GM18499 (cell line): ENCODE data around the gene IGF2R.
"Not testable (repeated sequence)": the region's sequence is repeated elsewhere in the genome, so short reads cannot be mapped to it uniquely, and the experiment has no call there.

ENCODE experiments used
- ATAC-seq: cut with Tn5 transposase; IDR thresholded peaks from one replicate; pipeline ENCODE4 v1.9.1; 2021; ENCODE audit warnings: moderate number of reproducible peaks; ENCODE audit not compliant: insufficient read depth, unreplicated experiment

Gene IGF2R

DNA sequence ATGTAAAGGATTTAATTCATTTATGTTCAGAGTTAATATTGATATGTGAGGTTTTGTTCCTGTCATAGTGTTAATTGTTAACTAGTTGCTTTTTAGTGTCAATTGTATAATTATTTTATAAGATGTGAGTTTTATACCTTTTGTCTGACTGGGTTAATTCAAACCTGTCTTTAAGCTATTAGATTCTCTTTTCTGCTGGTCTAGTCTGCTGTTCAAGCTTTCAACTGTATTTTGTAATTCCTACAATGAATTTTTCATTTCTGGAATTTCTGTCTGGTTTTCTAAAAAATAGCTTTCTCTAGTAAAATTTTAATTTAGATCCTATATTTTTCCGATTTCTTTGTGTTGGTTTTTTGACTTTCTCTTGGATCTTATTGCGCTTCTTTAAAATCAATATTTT, 26.5 kb downstream of the IGF2R start:
- ATAC-seq: no peak

DNA sequence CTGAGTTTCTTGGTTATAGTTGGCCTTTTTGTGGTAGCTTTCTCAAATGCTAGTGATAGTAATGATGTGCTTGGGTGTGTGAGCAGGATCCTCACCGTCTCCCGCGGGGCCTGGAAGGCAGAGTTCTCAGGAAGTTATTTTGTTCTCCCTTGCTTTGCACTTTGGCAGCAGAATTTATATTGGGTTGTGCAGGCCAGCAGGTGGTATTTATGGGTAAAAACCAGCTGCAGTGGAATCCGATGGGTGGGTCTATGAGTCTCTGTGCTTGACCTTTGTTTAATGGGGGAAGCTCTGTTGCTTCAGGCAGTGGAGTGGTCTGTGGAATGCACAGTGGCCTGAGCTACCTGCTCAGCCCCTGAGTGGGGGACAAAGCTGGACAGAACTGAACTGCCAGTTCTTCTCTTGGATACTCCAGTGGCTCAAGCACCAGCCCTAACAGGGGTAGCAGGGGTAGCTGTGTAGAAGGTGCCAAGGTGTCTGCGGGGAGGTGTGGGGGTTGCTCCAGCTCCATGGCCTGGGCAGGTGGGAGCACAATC, 27.3 kb downstream of the IGF2R start:
- no peak for ATAC-seq

DNA sequence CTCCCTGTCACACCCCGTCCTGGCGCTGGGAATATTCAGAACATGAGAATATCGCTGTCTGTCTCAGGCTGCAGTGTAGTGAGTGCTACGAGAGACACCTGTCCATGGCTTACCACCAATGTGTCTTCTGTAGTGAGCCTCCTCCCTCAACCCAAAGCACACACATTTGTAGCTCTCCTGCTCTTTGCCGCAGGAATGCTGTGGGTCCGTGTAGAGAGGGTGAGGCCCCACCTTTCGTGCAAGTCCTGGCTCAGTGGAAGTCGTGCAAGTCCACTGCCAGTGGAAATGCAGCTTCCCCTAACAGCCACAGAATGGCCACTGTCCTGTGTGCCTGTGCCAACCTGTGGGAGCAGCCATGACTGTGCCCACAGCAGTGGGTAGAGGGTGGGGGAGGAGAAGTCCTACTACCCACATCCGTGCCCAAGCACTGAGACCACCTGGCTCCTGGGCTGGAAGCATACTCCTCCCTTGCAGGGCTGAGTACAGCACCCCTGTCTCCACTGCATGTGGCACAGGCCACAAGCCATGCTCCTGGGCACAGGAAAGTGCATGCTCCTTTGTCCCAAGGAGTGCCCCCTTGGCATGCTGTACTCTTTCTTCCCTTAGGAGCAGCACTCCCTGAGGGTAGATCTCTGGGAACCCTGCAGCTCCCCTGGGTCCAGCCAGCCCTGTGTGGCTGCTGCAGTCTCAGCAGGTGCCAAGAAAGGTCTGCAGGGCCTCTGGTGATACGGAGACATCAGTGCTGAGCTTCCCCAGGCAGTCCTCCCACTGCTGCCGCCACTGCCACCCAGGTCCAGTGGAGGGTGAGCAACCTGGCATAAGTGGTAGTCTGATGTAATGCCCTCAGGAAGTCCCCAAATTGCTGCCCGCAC, 28.0 kb downstream of the IGF2R start:
- ATAC-seq: no peak

DNA sequence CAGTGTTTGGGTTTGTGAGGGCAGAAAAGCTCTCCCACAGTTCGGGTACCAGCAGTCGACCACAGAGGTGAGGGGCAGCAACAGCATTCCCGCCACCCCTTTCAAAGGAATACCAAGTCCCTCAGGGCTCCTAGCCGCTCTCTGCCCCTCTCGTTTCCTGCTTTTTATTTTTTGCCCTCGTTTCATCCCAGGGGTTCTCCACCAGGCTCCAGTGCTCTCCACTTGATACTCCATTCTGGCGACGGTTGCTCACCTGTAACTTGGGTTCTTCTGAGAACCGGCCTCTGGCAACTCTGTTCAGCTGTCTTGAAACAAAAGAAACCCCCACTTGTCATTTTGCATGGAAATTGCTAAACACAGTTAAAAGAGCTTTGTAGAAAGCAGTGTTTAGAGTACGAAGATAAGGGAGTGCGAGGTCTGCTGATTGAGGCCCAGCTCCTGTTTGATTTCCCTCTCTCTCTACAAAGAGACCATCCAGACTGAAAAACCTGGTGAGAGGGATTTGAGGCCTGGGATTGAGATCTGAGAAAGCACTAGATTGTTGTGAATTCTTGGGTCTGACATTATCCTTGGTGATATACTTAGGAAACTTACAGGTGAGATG, 28.7 kb downstream of the IGF2R start:
- no peak for ATAC-seq

DNA sequence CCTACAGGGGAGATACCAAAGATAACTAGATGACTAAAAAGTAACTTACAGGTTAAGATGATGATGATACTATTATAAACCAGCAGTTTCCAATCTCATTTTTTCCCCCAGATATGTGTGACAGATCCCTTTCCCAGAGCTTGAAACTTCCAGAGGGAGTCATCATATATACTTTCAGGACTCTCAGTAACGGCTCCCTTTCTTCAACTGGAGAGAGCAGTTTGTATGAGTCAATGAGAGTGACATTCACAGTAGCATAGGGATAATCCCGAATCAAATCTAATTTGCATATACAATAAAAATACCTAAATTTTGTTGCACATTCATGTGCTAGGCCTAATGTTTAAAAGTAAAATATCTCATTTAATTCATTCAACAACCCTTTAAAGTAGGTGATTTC, 29.7 kb downstream of the IGF2R start:
- no peak for ATAC-seq

- ATAC-seq: no peak
Observed at GRCh38 chr6:159999240-159999671, 30.4 kb downstream of the IGF2R start.

DNA sequence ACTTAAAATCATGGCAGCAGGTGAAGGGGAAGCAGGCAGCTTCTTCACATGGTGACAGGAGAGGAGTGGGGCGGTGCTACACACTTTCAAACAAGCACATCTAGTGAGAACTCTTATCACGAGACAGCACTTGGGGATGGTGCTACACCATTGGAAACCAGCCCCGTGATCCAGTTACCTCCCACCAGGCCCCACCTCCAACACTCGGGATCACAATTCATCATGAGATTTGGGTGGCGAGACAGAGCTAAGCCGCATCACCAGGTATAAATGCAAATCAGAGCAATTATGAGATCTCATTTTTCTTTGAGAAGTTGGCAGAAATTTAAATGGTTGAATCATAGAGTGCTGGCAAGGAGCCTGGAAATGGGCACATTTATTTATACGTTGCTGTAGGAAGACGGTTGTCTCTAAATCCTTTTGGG, 31.4 kb downstream of the IGF2R start:
- no peak for ATAC-seq

DNA sequence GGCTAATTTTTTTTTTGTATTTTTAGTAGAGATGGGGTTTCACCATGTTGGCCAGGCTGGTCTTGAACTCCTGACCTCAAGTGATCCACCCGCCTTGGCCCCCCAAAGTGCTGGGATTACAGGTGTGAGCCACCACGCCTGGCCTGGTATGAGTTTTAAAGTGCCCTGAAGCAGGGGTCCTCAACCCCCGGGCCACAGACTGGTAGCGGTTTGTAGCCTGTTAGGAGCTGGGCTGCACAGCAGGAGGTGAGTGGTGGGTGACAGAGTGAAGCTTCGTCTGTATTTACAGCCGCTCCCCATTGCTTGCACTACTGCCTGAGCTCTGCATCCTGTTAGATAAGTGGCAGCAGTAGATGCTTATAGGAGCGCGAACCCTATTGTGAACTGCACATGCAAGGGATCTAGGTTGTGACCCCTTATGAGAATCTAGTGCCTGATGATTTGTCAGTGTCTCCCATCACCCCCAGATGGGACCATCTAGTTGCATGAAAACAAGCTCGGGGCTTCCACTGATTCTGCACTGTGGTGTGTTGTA, 32.1 kb downstream of the IGF2R start:
- ATAC-seq: not testable (repeated sequence)

- no peak for ATAC-seq
Observed at GRCh38 chr6:160002882-160003281, 34.0 kb downstream of the IGF2R start.

DNA sequence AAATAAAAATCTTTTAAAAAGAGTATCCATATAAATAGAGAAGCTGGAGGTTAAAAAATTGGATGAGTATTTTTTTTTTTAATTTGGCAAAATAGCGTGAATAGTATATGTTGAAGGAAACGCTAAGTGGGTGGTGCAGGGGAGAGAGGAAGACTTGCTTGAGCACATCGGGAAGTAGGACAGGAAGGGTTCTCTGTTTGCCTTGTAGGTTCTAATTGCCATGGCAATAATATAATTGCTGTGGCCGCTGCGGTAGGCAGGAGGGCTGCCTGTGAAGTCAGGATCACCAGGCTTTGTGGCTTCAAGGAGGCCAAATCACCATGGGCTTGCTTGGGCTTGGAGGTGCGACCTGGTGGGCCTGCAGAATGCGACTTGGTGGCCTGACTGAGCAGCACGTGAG, 35.1 kb downstream of the IGF2R start:
- no peak for ATAC-seq

DNA sequence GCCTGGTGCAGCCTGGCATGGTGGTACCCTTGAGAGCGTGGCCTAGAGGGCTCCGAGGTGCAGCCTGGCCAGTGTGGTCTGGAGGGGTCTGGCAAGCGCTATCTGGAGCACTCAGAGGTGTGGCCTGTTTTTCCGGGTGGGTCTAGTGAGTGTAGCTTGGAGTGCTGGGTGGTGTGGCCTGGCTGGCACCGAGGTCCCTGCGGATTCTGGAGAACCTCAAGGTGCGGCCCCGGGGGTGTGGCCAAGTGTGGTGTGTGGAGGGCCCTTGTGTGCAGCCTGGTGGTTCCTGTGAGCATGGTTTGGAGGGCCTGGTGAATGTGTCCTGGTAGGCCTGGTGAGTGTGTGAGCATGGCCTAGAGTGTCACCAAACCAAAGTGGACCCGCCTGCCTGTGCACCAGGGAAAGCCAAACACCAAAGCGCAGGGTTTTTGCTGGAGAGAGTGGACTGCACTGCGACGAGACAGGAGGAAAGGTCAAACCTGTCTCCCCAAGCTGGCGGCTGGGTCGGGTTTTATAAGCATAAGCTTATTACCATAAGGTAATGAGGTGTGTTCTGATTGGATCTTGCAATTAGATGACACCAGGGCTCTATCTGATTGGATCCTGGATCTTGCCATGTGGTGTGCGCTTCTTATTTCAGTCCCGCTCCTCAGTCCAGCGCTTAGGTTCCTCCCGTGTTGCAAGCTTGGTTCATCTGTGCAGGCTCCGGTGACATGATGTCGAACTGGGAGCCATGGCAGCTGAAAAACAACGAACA, 35.7 kb downstream of the IGF2R start:
- ATAC-seq: no peak

- ATAC-seq: no peak
Observed at GRCh38 chr6:160005211-160005610, 36.3 kb downstream of the IGF2R start.

DNA sequence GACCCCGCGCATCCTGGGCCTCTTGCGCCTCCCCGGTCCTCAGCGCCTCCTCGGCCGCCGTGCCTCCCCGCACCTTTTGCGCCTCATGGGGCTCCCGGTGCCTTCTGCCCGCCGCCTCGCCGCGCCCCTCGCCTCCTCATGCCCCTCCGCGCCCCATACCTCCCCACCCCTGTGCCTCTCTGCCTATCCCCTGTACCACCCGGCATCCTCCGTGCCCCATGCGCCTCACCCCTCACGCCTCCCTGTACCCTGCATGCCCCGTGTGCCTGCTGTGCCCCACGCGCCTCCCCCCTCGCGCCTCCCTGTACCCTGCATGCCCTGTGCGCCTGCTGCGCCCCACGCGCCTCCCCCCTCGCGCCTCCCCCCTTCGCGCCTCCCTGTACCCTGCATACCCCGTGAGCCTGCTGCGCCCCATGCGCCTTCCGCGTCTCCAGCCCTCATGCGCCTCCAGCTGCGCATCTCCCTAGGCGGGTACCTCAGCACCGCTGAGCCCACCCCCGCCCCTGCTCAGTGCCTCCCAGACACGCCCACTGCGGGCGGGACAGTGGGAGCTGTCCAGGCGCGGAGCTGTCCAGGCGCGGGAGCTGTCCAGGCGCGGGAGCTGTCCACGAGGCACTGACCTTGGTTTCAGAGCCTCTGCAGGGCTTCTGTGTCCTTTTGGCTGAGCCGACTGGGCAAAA, 37.1 kb downstream of the IGF2R start:
- no peak for ATAC-seq

- no peak for ATAC-seq
Observed at GRCh38 chr6:160007145-160007544, 38.3 kb downstream of the IGF2R start.

DNA sequence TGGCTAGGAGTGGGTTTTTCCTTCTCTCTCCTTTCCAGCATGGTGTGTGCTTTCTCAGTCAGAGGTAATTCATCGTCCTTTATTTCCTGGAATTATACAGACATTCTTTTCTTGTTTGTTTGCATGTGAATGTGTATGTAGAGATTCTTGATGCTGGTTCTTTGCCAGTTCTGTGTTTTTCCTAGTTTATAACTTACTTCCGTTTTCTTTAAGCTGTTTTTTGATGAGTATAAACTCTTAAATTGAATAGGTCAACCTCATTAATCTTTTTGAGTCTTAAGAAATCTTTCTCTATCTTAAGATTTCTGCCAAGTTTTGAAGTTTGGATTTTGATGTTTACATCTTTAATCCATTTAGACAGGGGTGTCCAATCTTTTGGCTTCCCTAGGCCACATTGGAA, 38.7 kb downstream of the IGF2R start:
- ATAC-seq: no peak

DNA sequence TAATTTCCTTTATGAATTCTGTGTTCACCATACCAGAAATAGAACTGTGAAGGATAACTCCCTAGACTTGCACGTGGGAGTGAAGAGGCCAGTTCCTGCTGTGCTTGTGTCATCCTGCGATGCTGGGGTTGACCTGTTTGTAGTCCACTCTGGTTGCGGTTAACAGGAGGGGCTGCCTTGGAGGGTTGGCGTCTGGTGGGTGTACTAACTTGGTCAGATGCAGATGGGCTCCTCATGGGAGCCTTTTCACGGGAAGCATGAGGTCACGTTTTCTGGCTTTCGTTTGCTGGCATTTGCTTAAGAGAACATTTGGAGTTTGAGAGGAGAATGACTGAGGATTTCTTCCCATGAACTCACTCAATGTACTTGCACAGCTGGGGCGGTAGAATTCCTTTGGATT, 41.2 kb downstream of the IGF2R start:
- no peak for ATAC-seq

- no peak for ATAC-seq
Observed at GRCh38 chr6:160013987-160014868, 45.3 kb downstream of the IGF2R start.

GRCh38 chr6:160014869-160015182, 45.9 kb downstream of the IGF2R start:
- no peak for ATAC-seq
